ENCODE data around the gene FZD4. TPM values are rescaled to one million over a fixed set of nuclear protein-coding genes. Genes with fewer than 3 reads are reported as not detected.

The FZD4 gene
- total RNA-seq, 2 experiments from 2014 or later, result not detected

DNA sequence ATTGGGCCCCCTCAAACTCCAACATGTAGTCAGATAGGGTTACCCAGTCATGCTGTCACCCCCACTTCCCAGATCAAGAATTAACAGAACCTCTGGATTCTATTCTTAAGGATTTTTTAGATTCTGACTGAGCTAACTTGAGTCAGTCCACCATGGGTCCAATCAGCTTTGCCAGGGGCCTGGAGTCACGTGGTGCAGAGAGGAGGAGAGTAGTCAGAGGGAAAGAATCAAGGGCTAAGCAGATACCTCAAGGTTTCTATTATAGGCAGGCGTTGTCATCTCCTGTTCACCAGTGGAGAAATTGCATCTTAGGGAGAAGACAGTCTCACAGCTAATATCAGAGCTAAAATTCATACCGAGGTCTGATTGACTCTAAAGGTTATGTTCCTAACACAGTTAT, 28.2 kb downstream of the FZD4 start:
- no peaks in the 10 kb centered on the region for H3K4me1 Mint-ChIP-seq (ENCODE audit: low read depth)
- H3K36me3 Mint-ChIP-seq (ENCODE audit: low read depth), result no peaks in the 10 kb centered on the region
- H3K9me3 ChIP-seq (ENCODE audit: control insufficient read depth in 1 of 2, insufficient read depth in 1 of 2, low read length in 2 of 2), result no peaks in the 10 kb centered on the region
- ATAC-seq (ENCODE audit: poor library complexity) (no peak), DNase-seq (no peak)
- H3K36me3 ChIP-seq (ENCODE audit: insufficient read depth, low read length), result no peaks in the 10 kb centered on the region
- no peak overlapping the region for H3K27ac ChIP-seq (ENCODE audit: low read depth in 1 of 2, low read length in 2 of 2)
- no peak overlapping the region for H3K4me3 Mint-ChIP-seq
- no peaks in the 10 kb centered on the region for H3K4me1 ChIP-seq (ENCODE audit: insufficient read depth, low read length)
- no peaks in the 10 kb centered on the region for H3K27me3 Mint-ChIP-seq
- H3K4me3 ChIP-seq (ENCODE audit: low read length), result no peak overlapping the region
- TF ChIP-seq, protein P1, sequence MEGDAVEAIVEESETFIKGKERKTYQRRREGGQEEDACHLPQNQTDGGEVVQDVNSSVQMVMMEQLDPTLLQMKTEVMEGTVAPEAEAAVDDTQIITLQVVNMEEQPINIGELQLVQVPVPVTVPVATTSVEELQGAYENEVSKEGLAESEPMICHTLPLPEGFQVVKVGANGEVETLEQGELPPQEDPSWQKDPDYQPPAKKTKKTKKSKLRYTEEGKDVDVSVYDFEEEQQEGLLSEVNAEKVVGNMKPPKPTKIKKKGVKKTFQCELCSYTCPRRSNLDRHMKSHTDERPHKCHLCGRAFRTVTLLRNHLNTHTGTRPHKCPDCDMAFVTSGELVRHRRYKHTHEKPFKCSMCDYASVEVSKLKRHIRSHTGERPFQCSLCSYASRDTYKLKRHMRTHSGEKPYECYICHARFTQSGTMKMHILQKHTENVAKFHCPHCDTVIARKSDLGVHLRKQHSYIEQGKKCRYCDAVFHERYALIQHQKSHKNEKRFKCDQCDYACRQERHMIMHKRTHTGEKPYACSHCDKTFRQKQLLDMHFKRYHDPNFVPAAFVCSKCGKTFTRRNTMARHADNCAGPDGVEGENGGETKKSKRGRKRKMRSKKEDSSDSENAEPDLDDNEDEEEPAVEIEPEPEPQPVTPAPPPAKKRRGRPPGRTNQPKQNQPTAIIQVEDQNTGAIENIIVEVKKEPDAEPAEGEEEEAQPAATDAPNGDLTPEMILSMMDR (IDR thresholded peaks at IDR 0.05), result no peak
- CTCF ChIA-PET, result interaction anchor here (1.2 to 2.3 kb wide), 2 partner anchors 8 to 12 kb away, joined by 3 to 6 read pairs; no protein-coding TSS in a partner anchor
- intact Hi-C loops (cut with DNase I, micrococcal nuclease), result no loop called here
- POLR2A ChIA-PET, result no interaction called here
- no peaks in the 10 kb centered on the region for H3K9me3 Mint-ChIP-seq
- no peak overlapping the region for H3K27ac Mint-ChIP-seq
- H3K27me3 ChIP-seq (ENCODE audit: control insufficient read depth in 1 of 2, insufficient read depth in 2 of 2, low read length in 2 of 2), result no peaks in the 10 kb centered on the region

DNA sequence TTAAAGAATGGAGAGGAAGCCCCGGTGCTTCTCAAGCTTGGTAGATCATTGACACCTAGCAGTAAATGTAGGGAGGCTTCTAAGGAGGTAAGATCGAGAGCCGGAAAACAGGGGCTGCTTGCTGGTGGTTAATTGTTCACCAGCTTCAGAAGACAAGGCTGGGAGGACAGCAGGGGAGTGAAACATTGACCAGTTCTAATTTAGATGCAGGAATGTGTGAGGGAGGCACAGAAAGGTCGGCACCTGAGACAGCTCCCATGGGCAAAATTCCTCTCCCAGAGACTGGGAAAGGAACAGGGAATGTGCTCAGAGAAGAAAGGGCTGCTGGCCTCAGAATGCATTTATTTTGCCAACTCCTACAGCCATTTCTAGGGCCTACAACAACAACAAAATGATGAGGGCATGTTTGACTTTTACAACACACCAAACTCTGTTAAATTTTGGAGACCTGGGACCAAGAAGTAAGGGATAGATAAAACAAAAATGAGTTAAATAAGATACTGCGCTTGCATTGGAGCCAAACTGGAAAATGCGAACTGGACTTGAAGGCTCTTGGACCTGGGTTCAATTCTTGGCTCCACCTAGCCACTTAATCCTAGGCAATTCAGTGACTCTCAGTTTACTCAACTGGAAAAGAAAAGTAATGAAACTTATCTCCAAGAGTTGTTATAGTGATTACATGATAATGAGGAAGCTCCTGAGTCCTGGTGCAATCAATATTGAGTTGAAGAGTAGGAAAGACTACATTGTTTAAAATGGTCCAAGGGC, 31.0 kb downstream of the FZD4 start:
- H3K27ac ChIP-seq (ENCODE audit: low read depth in 1 of 2, low read length in 2 of 2), result no peak overlapping the region
- POLR2A ChIA-PET, result no interaction called here
- CTCF ChIA-PET, result no interaction called here

DNA sequence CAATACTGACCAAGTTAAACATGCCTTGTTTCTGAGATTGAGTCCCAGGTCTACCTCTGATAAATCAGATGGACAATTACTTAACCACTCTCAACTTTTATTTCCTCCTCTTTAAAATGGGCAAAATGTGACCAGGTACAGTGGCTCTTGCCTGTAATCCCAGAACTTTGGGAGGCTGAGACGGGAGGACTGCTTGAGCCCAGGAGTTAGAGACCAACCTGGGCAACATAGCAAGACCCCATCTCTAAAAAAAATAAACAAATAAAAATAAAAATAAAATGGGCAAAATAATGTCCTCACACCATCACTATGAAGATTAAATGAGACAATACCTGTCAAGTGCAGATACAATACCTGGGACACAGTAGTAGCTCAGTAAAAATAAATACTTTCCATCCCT, 33.0 kb downstream of the FZD4 start:
- Mint-ChIP-seq H3K9me3 (no peaks in the 10 kb centered on the region), H3K36me3 (ENCODE audit: low read depth) (no peaks in the 10 kb centered on the region), H3K4me3 (no peak overlapping the region), H3K27me3 (no peaks in the 10 kb centered on the region), H3K27ac (no peak overlapping the region), H3K4me1 (ENCODE audit: low read depth) (no peaks in the 10 kb centered on the region)
- POLR2A ChIA-PET, result no interaction called here
- TF ChIP-seq, protein P1 (IDR thresholded peaks at IDR 0.05), result no peak
- Histone ChIP-seq H3K27ac (ENCODE audit: low read depth in 1 of 2, low read length in 2 of 2) (no peak overlapping the region), H3K36me3 (ENCODE audit: insufficient read depth, low read length) (no peaks in the 10 kb centered on the region), H3K27me3 (ENCODE audit: control insufficient read depth in 1 of 2, insufficient read depth in 2 of 2, low read length in 2 of 2) (no peaks in the 10 kb centered on the region), H3K4me1 (ENCODE audit: insufficient read depth, low read length) (no peaks in the 10 kb centered on the region), H3K9me3 (ENCODE audit: control insufficient read depth in 1 of 2, insufficient read depth in 1 of 2, low read length in 2 of 2) (no peaks in the 10 kb centered on the region), H3K4me3 (ENCODE audit: low read length) (no peak overlapping the region)
- no peak for DNase-seq
- intact Hi-C loops (cut with DNase I, micrococcal nuclease), result no loop called here
- CTCF ChIA-PET, result no interaction called here
- no peak for ATAC-seq (ENCODE audit: poor library complexity)

More for the DNA sequence above, 31.0 kb downstream of the FZD4 start:
- Histone ChIP-seq H3K9me3 (ENCODE audit: control insufficient read depth in 1 of 2, insufficient read depth in 1 of 2, low read length in 2 of 2) (no peaks in the 10 kb centered on the region), H3K4me3 (ENCODE audit: low read length) (no peak overlapping the region), H3K27me3 (ENCODE audit: control insufficient read depth in 1 of 2, insufficient read depth in 2 of 2, low read length in 2 of 2) (no peaks in the 10 kb centered on the region), H3K4me1 (ENCODE audit: insufficient read depth, low read length) (no peaks in the 10 kb centered on the region), H3K36me3 (ENCODE audit: insufficient read depth, low read length) (no peaks in the 10 kb centered on the region)
- Mint-ChIP-seq H3K4me3 (no peak overlapping the region), H3K27ac (no peak overlapping the region), H3K9me3 (no peaks in the 10 kb centered on the region), H3K27me3 (no peaks in the 10 kb centered on the region), H3K4me1 (ENCODE audit: low read depth) (no peaks in the 10 kb centered on the region), H3K36me3 (ENCODE audit: low read depth) (no peaks in the 10 kb centered on the region)
- ATAC-seq (ENCODE audit: poor library complexity) (no peak), DNase-seq (no peak)
- intact Hi-C loops (cut with DNase I, micrococcal nuclease), result no loop called here
- TF ChIP-seq, protein P1 (IDR thresholded peaks at IDR 0.05), result no peak

Data from CD4-positive, alpha-beta T cell (primary cell).